Stimulated activated CD8-positive, alpha-beta memory T cell treated with anti-CD3 and anti-CD28 coated beads, Interleukin-4, amount 100 ng/mL, for 4 hours (primary cell): ENCODE measurements around the gene PPP4R3C.
"Not testable (repeated sequence)": the region's sequence is repeated elsewhere in the genome, so short reads cannot be mapped to it uniquely, and the experiment has no call there.

ENCODE experiments used
- DNase-seq, 2 donors: peaks; one replicate each; pipeline ENCODE4 v3.0.0-alpha.2; 2020; ENCODE audit warnings: low read depth in 2 of 2, low spot score in 1 of 2

PPP4R3C gene

DNA sequence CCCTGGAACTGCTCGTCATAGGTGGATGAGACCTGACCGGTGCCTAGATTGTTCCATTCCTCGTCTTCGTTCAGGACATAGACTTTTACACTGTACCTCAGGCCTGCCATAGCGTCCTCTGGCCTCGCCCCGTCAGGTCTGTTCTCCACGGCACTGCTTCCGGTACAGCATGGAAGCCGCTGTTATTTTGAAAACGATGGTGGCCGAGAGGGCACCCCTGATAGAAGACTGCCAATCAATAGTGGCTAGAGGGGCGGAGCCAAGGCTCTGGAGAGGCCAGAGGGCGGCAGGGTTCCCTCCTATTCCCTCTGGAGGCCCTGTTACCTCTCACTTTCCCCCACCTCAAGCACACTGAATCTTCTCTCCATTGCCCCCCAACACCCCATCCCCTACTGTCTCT is at the start of gene PPP4R3C:
Gene PPP4R3C, minus strand, starts transcription at position 155 of the 400 bp plus-strand sequence. Its CDS starts 45 bp downstream, at position 110.
- no peak for DNase-seq

GRCh38 chrX:27491397-27491796 is 28.3 kb upstream of the PPP4R3C start:
- DNase-seq = no peak

DNA sequence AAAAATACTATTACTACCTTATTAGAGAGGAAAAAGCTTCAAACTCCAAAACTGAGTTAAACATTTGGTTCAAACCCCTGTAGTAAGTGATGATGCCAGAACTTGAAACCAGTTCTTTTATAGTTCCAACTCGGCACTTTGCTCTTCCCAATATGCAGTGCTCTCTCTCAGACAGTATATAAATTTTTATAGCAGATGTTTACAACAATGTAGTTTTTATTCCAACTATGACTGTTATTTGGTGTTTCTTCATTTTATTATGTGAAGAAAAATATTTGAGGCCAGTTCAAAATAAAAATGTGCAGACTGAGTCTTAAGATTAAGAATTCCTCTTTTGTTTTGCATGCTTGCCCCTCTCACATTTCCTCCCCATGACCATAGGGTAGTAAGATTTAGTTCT is 2.9 kb upstream of the PPP4R3C start:
- DNase-seq = no peak

DNA sequence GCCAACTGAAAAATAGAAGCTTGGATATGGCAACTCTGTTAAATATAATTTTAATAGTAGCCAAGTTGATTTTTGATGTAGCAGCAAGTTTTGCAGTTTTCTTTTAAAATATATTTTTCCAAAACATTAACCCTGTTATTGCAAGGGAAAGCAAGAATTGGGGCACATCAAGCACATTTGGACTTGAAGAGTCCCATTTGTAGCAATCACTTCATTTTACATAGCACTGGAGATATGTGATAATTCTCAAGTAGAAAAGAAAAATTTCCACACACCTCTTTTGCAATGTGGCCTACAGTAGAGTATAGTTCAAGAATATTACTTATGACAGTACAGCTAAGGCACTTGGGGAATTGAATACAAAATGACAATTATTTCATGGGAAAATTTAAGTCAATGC is 1.9 kb upstream of the PPP4R3C start:
- no peak for DNase-seq

GRCh38 chrX:27459129-27459528 is 4.0 kb downstream of the PPP4R3C start:
- DNase-seq = not testable (repeated sequence)

GRCh38 chrX:27458544-27458943 is 4.6 kb downstream of the PPP4R3C start:
- not testable (repeated sequence) for DNase-seq

DNA sequence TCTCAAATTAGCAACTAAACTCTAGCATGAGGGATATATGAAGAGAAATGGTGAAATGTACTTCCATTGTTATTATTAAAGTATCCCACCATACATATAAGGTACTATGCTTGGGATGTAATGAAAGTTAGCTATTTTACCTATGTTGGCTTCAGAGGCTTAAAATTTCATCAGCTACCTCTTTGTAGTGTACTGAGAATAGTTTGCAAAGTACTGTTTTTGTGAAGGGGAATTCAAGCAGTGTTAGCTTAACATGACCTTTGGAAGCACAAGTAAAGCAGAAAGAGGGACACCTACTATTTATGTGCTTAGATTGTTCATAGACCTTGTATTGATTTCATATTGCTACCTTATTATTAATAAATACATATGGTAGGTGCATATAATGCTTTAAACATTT is 11.8 kb downstream of the PPP4R3C start:
- DNase-seq = no peak

DNA sequence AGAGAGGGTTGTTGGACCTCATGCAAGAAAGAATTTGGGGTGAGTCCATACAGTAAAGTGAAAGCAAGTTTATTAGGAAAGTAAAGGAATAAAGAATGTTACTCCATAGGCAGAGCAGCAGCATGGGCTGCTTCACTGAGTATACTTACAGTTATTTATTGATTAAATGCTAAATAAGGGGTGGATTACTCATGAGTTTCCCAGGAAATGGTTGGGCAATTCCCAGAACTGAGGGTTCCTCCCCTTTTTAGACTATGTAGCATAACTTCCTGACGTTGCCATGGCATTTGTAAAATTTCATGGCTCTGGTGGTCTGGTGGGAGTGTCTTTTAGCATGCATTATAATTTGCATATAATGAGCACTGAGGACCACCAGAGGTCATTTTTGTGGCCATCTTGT is 16.7 kb downstream of the PPP4R3C start:
- no peak for DNase-seq

GRCh38 chrX:27445438-27445837 is 17.7 kb downstream of the PPP4R3C start:
- no peak for DNase-seq

DNA sequence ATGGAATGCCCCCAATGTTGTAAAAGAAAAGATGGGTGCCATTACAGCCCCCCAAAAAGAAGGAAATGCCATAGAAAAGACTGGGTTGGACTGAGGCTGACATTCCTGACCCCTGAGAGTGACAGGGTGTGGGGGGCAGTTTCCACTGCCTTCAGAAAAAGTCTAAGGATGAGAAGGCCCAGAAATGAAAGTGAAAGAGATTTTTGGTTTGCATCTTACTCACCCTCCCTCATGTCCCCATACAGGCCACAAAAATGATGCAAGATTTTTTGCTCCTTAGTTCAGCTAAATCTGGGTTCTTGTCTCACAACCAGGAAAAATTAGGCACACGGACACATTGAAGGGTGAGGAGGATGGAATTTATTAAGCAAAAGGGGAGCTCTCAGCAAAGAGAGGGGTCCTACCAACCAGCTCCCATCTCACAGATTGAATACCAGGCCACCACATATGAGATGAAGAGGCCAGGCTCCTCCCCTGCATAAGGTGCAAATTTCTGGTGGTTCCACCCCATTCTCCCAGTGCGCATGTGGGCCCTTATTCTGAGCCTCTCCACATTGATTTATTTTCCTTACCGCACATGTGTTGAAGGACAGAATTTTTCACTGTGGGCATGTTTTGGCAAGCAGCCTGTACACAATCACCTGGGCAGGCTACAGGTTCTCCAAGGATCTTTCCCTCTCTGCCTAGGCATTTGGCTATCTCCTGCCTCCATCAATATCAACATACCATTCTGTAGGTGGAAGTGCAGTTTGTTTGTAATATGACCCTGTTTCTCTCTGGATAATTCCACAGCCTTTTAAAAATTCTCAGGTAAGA is 18.8 kb downstream of the PPP4R3C start:
- no peak for DNase-seq

DNA sequence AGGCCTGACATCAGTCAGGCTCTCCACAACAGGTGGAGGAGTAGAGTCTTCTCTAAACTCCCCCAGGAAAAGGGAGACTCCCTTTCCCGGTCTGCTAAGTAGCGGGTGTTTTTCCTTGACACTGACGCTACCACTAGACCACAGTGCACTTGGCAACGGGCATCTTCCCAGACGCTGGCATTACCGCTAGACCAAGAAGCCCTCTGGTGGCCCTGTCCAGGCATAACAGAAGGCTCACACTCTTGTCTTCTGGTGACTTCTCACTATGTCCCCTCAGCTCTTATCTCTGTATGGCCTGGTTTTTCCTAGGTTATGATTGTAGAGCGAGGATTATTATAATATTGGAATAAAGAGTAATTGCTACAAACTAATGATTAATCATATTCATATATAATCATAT is 20.7 kb downstream of the PPP4R3C start:
- DNase-seq = not testable (repeated sequence)

DNA sequence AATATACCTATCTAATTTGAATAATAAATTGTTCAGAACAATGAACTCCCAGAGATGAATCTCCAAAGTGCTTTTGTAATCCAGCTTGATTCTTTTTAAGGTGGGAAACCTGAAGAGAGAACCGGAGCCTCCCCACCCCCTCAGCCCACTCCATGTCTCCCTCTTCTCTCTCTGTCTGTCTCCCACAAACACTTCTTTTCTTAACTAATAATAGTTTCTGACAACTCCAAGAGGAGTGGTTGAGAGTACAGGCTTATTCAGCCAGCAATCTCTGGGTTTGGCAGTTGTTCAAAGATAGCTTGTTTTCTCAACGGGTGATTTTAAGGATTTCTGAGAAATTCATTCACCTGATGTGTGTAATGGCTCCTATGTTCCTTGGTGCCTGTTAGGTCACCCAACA is 23.4 kb downstream of the PPP4R3C start:
- DNase-seq = no peak

GRCh38 chrX:27438937-27439336 is 24.2 kb downstream of the PPP4R3C start:
- DNase-seq = no peak

GRCh38 chrX:27435031-27435430 is 28.1 kb downstream of the PPP4R3C start:
- DNase-seq = no peak
